K562 (cell line): Measurements from ENCODE around the gene DNAJC30.

Source experiments
- EP300 ChIP-seq: IDR thresholded peaks from 2 replicates; pipeline ENCODE4 v1.6.1; 2012; ENCODE audit warnings: low read length, improper control_type of control experiment
- LCOR ChIP-seq: sonication (generic); formaldehyde crosslinking; IDR thresholded peaks from 2 replicates; pipeline ENCODE4 v1.8.0; 2022; ENCODE audit warnings: mild to moderate bottlenecking, missing genetic modification reagents
- NR1H2 ChIP-seq: sonication (generic); formaldehyde crosslinking; IDR thresholded peaks from 2 replicates; pipeline ENCODE4 v1.4.0; 2020; ENCODE audit warnings: mild to moderate bottlenecking, missing genetic modification reagents
- RAD21 ChIP-seq, 2 experiments: fragments of 250-450 bp in 1 of 2; fragments of 450-650 bp in 1 of 2; sonication (Bioruptor Pico) in 1 of 2; formaldehyde crosslinking in 1 of 2; IDR thresholded peaks in 1 of 2; conservative IDR thresholded peaks in 1 of 2; 2 replicates each; pipeline versions ENCODE4 v1.4.0 to v1.8.0; 2020 to 2022; ENCODE audit warnings: mild to moderate bottlenecking in 2 of 2, moderate library complexity in 1 of 2
- ZNF282 ChIP-seq: sonication (generic); formaldehyde crosslinking; IDR thresholded peaks from 2 replicates; pipeline ENCODE4 v1.8.1; 2023; ENCODE audit warnings: missing genetic modification reagents
- TF ChIP-seq, protein P1 (sequence below): sonication (generic); formaldehyde crosslinking; IDR thresholded peaks from 2 replicates; pipeline ENCODE4 v1.5.0; 2020; ENCODE audit warnings: missing genetic modification reagents

DNA sequence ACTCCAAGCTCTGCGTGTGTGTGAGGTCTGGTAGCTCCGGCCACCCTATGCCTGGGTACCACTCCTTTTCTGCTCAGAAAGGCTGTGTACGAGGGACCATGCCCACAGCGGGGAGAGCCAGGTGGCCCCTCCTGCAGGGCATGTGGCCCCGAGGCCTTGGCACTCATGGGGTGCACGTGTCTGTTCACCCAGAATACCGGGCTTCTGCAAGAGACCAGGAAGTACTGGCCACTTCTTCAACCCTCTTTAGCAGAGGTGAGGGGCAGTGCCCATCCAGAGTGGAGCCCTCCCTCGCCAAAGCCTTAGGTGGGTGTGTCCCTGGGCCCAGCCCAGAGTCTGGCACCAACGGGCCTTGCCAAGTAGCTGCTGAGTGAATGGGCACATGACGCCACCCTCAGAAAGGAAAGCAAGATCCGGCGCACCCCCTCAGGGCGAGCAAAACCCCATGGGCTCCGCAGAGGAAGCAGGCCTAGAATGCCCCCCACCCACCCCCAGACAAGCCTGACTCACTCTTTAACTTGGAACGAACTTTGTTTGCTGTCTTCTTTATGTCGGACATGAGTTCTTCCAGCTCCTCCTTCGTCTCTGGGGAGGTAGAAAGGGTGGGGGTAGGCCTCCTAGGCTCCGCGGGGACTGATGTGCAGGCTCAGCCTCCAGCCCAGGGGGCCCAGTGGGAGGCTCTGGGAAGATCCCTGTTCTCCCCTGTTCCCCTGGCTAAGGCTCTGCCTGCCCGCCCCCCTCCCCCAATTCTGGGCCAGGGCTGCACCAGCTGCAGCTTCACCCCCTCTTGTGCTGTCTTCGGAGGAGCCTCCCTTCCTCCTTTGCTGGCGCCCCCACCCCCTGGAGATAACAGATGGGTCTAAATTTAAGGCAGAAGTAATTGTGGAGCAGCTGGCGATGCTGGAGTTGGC is 21.6 kb upstream of the DNAJC30 start:
- TF ChIP-seq LCOR (CRISPR knock-in tag) (no peak), NR1H2 (CRISPR knock-in tag) (no peak), ZNF282 (no peak), RAD21 (CRISPR knock-in tag; conservative IDR thresholded peaks at IDR 0.05 in 1 of 2, IDR thresholded peaks at IDR 0.05 in 1 of 2) (no peak), EP300 (no peak)
- TF ChIP-seq, protein P1, sequence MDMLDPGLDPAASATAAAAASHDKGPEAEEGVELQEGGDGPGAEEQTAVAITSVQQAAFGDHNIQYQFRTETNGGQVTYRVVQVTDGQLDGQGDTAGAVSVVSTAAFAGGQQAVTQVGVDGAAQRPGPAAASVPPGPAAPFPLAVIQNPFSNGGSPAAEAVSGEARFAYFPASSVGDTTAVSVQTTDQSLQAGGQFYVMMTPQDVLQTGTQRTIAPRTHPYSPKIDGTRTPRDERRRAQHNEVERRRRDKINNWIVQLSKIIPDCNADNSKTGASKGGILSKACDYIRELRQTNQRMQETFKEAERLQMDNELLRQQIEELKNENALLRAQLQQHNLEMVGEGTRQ (CRISPR knock-in tag), result no peak
